Measurements from ENCODE around the gene SMARCB1.

Gene SMARCB1

GRCh38 chr22:23781065-23781464 is 5.7 kb upstream of the SMARCB1 start:
- no peak for DNase-seq

- DNase-seq, result no peak
Measured at GRCh38 chr22:23781511-23782183, 5.1 kb upstream of the SMARCB1 start.

- DNase-seq, result no peak
Measured at GRCh38 chr22:23782252-23782651, 4.5 kb upstream of the SMARCB1 start.

GRCh38 chr22:23782703-23783102 is 4.1 kb upstream of the SMARCB1 start:
- DNase-seq, result no peak

GRCh38 chr22:23783265-23784150 is 3.3 kb upstream of the SMARCB1 start:
- DNase-seq, result no peak

- no peak for DNase-seq
Measured at GRCh38 chr22:23784215-23784732, 2.5 kb upstream of the SMARCB1 start.

GRCh38 chr22:23786261-23786710 is 480 bp upstream of the SMARCB1 start:
- no peak for DNase-seq

- no peak for DNase-seq
Measured at GRCh38 chr22:23787600-23787896, 782 bp downstream of the SMARCB1 start.

- no peak for DNase-seq
Measured at GRCh38 chr22:23787910-23788309, 1.1 kb downstream of the SMARCB1 start.

GRCh38 chr22:23789121-23789520 is 2.4 kb downstream of the SMARCB1 start:
- peak; percentile 58 for DNase-seq

- DNase-seq, result peak; percentile 27
Measured at GRCh38 chr22:23789638-23790037, 2.9 kb downstream of the SMARCB1 start.

- no peak for DNase-seq
Measured at GRCh38 chr22:23790819-23791737, 4.3 kb downstream of the SMARCB1 start.

- DNase-seq, result no peak
Measured at GRCh38 chr22:23791738-23792645, 5.2 kb downstream of the SMARCB1 start.

- DNase-seq, result no peak
Measured at GRCh38 chr22:23793326-23793725, 6.6 kb downstream of the SMARCB1 start.

- peak; percentile 35 for DNase-seq
Measured at GRCh38 chr22:23796461-23796860, 9.7 kb downstream of the SMARCB1 start.

GRCh38 chr22:23800297-23801237 is 13.8 kb downstream of the SMARCB1 start:
- no peak for DNase-seq

- no peak for DNase-seq
Measured at GRCh38 chr22:23801238-23801821, 14.6 kb downstream of the SMARCB1 start.

- no peak for DNase-seq
Measured at GRCh38 chr22:23801886-23802377, 15.2 kb downstream of the SMARCB1 start.

- no peak for DNase-seq
Measured at GRCh38 chr22:23803001-23803819, 16.4 kb downstream of the SMARCB1 start.

All from NCI-H69 (cell line).